ENCODE results near the gene SCUBE3.

- TF ChIP-seq CTCF (conservative IDR thresholded peaks at IDR 0.05; ENCODE audit: low read depth in 2 of 2) (no peak), EZH2phosphoT487 (IDR thresholded peaks at IDR 0.05; ENCODE audit: unreplicated experiment) (no peak), POLR2AphosphoS5 (IDR thresholded peaks at IDR 0.05; ENCODE audit: low read depth) (no peak), ZNF331 (CRISPR knock-in tag; IDR thresholded peaks at IDR 0.05; ENCODE audit: low read depth) (no peak), EZH2 (IDR thresholded peaks at IDR 0.05; ENCODE audit: low read depth, unreplicated experiment) (no peak), CREB1 (CRISPR knock-in tag; IDR thresholded peaks at IDR 0.05; ENCODE audit: low read depth) (no peak), NANOG (IDR thresholded peaks at IDR 0.05; ENCODE audit: borderline replicate concordance) (no peak), REST (IDR thresholded peaks at IDR 0.05; ENCODE audit: unreplicated experiment) (no peak)
Observed at GRCh38 chr6:35164277-35164676, 49.5 kb upstream of the SCUBE3 start.

All from GM23338 (cell line).